HAP-1 (cell line): ENCODE measurements around the gene ANKRD55.
"Not testable (repeated sequence)": the region's sequence is repeated elsewhere in the genome, so short reads cannot be mapped to it uniquely, and the experiment has no call there.

ENCODE experiments used
- DNase-seq, 2 experiments: peaks; one replicate each; pipeline ENCODE4 v3.0.0-alpha.2; 2016 to 2020; ENCODE audit warnings: low spot score in 2 of 2
- H3K27me3 ChIP-seq: fragments of 250-450 bp; sonication (Bioruptor Pico); 2 replicates; pipeline ENCODE4 v1.5.1; 2020; ENCODE audit warnings: low read depth, mild to moderate bottlenecking, moderate library complexity
- H3K36me3 ChIP-seq: fragments of 250-450 bp; sonication (Bioruptor Pico); replicated peaks from 2 replicates; pipeline ENCODE4 v1.5.1; 2020; ENCODE audit warnings: mild to moderate bottlenecking
- H3K4me1 ChIP-seq: fragments of 250-450 bp; sonication (Bioruptor Pico); 2 replicates; pipeline ENCODE4 v1.5.1; 2020; ENCODE audit warnings: mild to moderate bottlenecking
- H3K4me3 ChIP-seq: fragments of 250-450 bp; sonication (Bioruptor Pico); 2 replicates; pipeline ENCODE4 v1.5.1; 2020; ENCODE audit warnings: mild to moderate bottlenecking, moderate library complexity
- H3K9me3 ChIP-seq: fragments of 250-450 bp; sonication (Bioruptor Pico); 2 replicates; pipeline ENCODE4 v1.5.1; 2020; ENCODE audit warnings: mild to moderate bottlenecking, moderate library complexity
- in situ Hi-C: fragments of 300-500 bp; cut with MboI; formaldehyde crosslinking; loops from 3 replicates; pipeline ENCODE4 v1.14.3; 2020; ENCODE audit warnings: low sequenced_read_pairs, inconsistent platforms, mixed read lengths

The ANKRD55 gene

GRCh38 chr5:56166671-56167385 is 66.3 kb downstream of the ANKRD55 start:
- Histone ChIP-seq H3K27me3 (no peaks in the 10 kb centered on the region), H3K4me1 (peaks cover 2% of the 10 kb centered on the region; the same call in 1 of the 2 replicates), H3K4me3 (no peak overlapping the region), H3K36me3 (no peaks in the 10 kb centered on the region), H3K9me3 (no peaks in the 10 kb centered on the region)
- in situ Hi-C loops, result no loop called here
- no peak for DNase-seq

- no peak overlapping the region for H3K4me3 ChIP-seq
- no peak for DNase-seq
- H3K27me3 ChIP-seq, result no peaks in the 10 kb centered on the region
- no peaks in the 10 kb centered on the region for H3K36me3 ChIP-seq
- H3K4me1 ChIP-seq, result peaks cover 4% of the 10 kb centered on the region; the same call in 1 of the 2 replicates
- H3K9me3 ChIP-seq, result no peaks in the 10 kb centered on the region
- in situ Hi-C loops, result no loop called here
Observed at GRCh38 chr5:56164376-56164775, 68.8 kb downstream of the ANKRD55 start.

GRCh38 chr5:56161927-56162326 is 71.2 kb downstream of the ANKRD55 start:
- no peaks in the 10 kb centered on the region for H3K9me3 ChIP-seq
- no peak for DNase-seq
- H3K4me3 ChIP-seq, result no peak overlapping the region
- H3K27me3 ChIP-seq, result no peaks in the 10 kb centered on the region
- H3K4me1 ChIP-seq, result peaks cover 9% of the 10 kb centered on the region
- H3K36me3 ChIP-seq, result no peaks in the 10 kb centered on the region
- in situ Hi-C loops, result no loop called here

- peaks cover 13% of the 10 kb centered on the region for H3K4me1 ChIP-seq
- H3K27me3 ChIP-seq, result no peaks in the 10 kb centered on the region
- no peak overlapping the region for H3K4me3 ChIP-seq
- H3K36me3 ChIP-seq, result no peaks in the 10 kb centered on the region
- DNase-seq, result no peak
- in situ Hi-C loops, result no loop called here
- H3K9me3 ChIP-seq, result no peaks in the 10 kb centered on the region
Observed at GRCh38 chr5:56161439-56161823, 71.7 kb downstream of the ANKRD55 start.

GRCh38 chr5:56160723-56161438 is 72.2 kb downstream of the ANKRD55 start:
- DNase-seq, result no peak
- in situ Hi-C loops, result no loop called here
- H3K4me3 ChIP-seq, result no peak overlapping the region
- peaks cover 18% of the 10 kb centered on the region for H3K4me1 ChIP-seq
- no peaks in the 10 kb centered on the region for H3K36me3 ChIP-seq
- H3K27me3 ChIP-seq, result no peaks in the 10 kb centered on the region
- H3K9me3 ChIP-seq, result no peaks in the 10 kb centered on the region

- H3K27me3 ChIP-seq, result no peaks in the 10 kb centered on the region
- no peaks in the 10 kb centered on the region for H3K9me3 ChIP-seq
- H3K36me3 ChIP-seq, result no peaks in the 10 kb centered on the region
- H3K4me3 ChIP-seq, result no peak overlapping the region
- no peak for DNase-seq
- peaks cover 28% of the 10 kb centered on the region for H3K4me1 ChIP-seq
- in situ Hi-C loops, result no loop called here
Observed at GRCh38 chr5:56159521-56159947, 73.6 kb downstream of the ANKRD55 start.

- in situ Hi-C loops, result no loop called here
- no peak for DNase-seq
- no peaks in the 10 kb centered on the region for H3K27me3 ChIP-seq
- peaks cover 28% of the 10 kb centered on the region for H3K4me1 ChIP-seq
- no peaks in the 10 kb centered on the region for H3K36me3 ChIP-seq
- no peak overlapping the region for H3K4me3 ChIP-seq
- no peaks in the 10 kb centered on the region for H3K9me3 ChIP-seq
Observed at GRCh38 chr5:56158331-56158960, 74.7 kb downstream of the ANKRD55 start.

- DNase-seq, H3K27me3 ChIP-seq, H3K9me3 ChIP-seq, in situ Hi-C loops, H3K4me3 ChIP-seq, H3K36me3 ChIP-seq: not testable (repeated sequence)
- peaks cover 30% of the 10 kb centered on the region for H3K4me1 ChIP-seq
Observed at GRCh38 chr5:56157191-56157621, 75.9 kb downstream of the ANKRD55 start.

GRCh38 chr5:56156585-56157190 is 76.4 kb downstream of the ANKRD55 start:
- H3K36me3 ChIP-seq, H3K27me3 ChIP-seq, H3K9me3 ChIP-seq, H3K4me3 ChIP-seq, in situ Hi-C loops: not testable (repeated sequence)
- peaks cover 30% of the 10 kb centered on the region for H3K4me1 ChIP-seq
- DNase-seq, result peak in 1 of 2 experiments; percentile 64

- in situ Hi-C loops, result no loop called here
- H3K4me3 ChIP-seq, result no peak overlapping the region
Observed at GRCh38 chr5:56155992-56156584, 77.0 kb downstream of the ANKRD55 start.

GRCh38 chr5:56154732-56155484 is 78.2 kb downstream of the ANKRD55 start:
- Histone ChIP-seq H3K9me3 (no peaks in the 10 kb centered on the region), H3K36me3 (no peaks in the 10 kb centered on the region), H3K4me1 (peaks cover 29% of the 10 kb centered on the region), H3K27me3 (no peaks in the 10 kb centered on the region), H3K4me3 (no peak overlapping the region)
- in situ Hi-C loops, result no loop called here
- peak; percentile 27 to 60 for DNase-seq

More at GRCh38 chr5:56155992-56156584, 77.0 kb downstream of the ANKRD55 start:
- H3K4me1 ChIP-seq, result peaks cover 29% of the 10 kb centered on the region
- H3K9me3 ChIP-seq, result no peaks in the 10 kb centered on the region
- no peak for DNase-seq
- H3K27me3 ChIP-seq, result no peaks in the 10 kb centered on the region
- H3K36me3 ChIP-seq, result no peaks in the 10 kb centered on the region

- H3K4me1 ChIP-seq, result peaks cover 27% of the 10 kb centered on the region
- in situ Hi-C loops, result no loop called here
- no peak overlapping the region for H3K4me3 ChIP-seq
- no peaks in the 10 kb centered on the region for H3K27me3 ChIP-seq
- no peak for DNase-seq
- H3K9me3 ChIP-seq, result no peaks in the 10 kb centered on the region
- H3K36me3 ChIP-seq, result no peaks in the 10 kb centered on the region
Observed at GRCh38 chr5:56152437-56152836, 80.7 kb downstream of the ANKRD55 start.

- in situ Hi-C loops, H3K4me3 ChIP-seq, DNase-seq, H3K27me3 ChIP-seq, H3K36me3 ChIP-seq, H3K9me3 ChIP-seq: not testable (repeated sequence)
- H3K4me1 ChIP-seq, result peaks cover 13% of the 10 kb centered on the region
Observed at GRCh38 chr5:56150756-56151155, 82.4 kb downstream of the ANKRD55 start.
